NCI-H2171 (cell line): ENCODE measurements around the gene STX8.
"Not testable (repeated sequence)": the region's sequence is repeated elsewhere in the genome, so short reads cannot be mapped to it uniquely, and the experiment has no call there.

Experiments used
- DNase-seq: peaks from one replicate; lab custom pipeline; 2025; lab: John Stamatoyannopoulos, UW

The STX8 gene

GRCh38 chr17:9261081-9262012 lies 314.3 kb downstream of the STX8 start:
- DNase-seq = no peak

- DNase-seq = no peak
These were observed 316.2 kb downstream of the STX8 start for GRCh38 chr17:9259419-9259818.

DNA sequence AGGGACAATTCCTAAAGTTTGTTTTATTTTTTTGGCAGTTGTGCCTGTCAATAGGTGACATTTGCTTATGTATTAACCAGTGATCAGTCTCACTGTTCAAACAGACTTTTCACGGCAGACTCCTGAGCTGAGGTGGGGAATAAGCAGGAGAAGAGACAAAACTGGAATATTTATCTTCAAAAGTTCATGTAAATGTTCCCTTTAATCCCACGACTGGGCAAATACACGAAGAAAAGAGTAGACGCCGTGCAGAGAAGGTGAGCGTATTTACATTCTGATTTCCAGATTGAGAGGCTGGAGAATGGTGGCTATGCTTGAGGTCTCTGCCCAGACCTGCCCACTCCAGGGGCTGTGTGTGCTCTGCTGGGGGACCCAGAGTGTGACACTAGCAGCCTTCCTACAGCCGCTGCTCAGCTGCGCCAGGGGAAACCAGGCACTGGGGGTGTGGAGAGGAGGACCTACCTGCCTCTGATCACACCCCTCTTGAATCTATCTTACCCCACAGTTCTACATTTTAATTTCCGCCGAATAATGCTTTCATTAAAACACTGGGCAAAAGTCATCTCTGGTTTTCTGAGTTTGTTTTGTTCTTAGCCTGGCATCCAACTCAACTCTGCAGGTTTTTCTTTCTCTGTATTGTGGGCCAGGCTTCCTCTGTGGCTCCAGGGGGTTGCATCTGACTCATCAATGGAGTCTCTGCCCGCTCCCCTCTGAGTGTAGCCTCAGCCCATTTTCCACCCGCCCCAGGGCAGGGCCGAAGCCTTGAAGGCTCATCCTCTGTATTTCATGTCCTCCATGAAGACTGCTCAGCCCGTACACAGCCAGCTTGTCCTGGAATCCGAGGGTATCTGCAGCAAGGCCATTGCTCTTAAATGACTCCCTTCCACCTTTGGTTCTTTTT lies 317.3 kb downstream of the STX8 start:
- no peak for DNase-seq

GRCh38 chr17:9257630-9257965 lies 318.0 kb downstream of the STX8 start:
- DNase-seq = not testable (repeated sequence)

DNA sequence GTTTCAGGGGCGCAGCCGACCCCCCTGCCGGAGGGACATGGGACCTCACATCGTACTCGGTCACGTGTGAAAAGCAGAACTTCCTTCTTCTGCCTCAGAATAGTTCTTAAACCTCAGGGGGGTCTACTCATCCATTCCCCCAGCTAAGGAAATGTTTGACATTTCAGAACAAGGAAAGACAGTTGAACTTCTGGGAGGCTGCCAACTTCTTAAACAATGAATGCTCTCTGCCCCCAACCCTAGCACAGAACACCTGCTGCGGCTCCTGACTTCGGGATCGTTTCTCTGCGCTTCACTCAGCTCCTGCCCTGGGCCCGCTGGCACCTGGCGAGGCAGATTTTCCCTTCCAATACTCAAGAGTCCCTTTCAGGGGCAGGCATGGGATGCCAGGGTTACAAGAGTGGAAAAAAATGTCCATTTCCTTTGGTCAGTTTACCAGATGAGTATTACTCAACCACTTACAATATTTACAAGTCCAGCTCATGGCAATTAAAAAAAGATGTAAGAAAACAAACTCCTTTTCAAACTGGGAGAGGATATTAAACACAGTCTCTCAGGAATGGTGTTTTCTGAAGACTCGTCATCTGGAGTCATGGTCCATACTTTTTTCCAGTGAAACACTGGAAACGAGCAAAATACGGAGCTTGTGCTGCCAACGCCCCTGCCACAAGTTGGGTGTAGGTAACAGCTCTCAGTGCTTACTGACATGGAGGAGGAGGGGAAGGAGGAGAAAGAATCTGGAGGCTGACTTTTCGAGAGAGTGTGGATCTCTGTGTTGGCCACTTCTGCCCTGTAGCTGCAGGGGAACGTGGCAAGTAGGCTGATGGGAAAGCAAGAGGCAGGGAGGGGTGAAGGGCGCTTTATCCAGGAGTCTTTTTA lies 318.6 kb downstream of the STX8 start:
- no peak for DNase-seq

DNA sequence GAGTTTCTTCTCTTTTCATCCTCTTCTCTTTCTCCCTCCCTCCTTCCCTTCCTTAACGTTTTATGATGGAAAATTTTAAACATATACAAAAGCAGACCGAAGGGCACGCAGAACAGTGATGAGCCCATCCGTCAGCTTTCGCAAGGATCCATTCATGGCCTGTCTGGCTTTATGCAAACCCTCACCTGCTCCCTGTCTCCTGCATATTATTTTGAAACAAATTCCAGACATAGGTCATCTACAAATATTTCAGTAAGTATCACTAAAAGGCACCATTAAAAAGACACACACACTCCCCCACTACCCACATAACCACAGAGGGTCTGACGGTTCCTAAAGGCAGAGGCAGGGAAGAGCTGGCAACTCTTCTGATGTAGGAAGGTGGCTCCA lies 319.3 kb downstream of the STX8 start:
- no peak for DNase-seq

DNA sequence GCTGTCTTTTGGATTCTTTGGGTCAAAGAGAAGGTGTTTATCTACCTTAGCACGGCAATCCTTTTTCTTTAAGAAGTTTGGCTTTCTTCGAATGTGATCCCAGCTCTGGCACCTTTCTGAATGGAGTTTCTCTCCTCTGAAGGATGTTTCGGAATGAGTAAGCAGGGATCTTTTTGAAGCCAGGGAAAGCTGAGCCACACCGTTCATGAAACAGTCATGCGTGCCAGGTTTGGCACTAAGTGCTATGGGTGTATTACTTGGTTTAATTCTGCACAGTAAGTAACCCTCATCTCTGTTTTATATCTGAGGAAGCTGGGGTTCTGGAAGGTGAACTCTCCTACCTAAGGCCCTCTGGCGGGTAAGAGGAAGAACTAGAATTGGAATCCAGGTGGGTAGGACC lies 319.8 kb downstream of the STX8 start:
- no peak for DNase-seq

DNA sequence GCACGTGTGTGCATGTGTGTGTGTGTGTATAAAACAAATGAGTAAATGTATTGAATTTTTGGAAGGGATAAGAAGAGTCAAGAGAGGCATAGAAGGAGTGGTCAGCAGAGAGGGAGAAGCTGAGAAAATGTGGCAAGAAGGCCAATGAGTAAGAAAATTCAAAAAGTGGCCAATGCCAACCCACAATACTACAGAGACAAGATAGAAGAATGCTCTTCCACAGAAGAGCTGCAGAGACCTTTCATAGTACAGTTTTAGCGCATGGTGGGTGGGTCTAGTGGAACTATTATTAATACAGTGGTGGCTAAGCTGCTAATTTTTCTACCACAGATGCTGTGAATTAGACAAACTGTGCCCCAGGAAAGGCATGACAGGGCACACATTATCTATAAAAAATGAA lies 320.8 kb downstream of the STX8 start:
- no peak for DNase-seq

GRCh38 chr17:9253308-9253707 lies 322.3 kb downstream of the STX8 start:
- no peak for DNase-seq

- no peak for DNase-seq
These were observed 324.3 kb downstream of the STX8 start for GRCh38 chr17:9251273-9251672.

DNA sequence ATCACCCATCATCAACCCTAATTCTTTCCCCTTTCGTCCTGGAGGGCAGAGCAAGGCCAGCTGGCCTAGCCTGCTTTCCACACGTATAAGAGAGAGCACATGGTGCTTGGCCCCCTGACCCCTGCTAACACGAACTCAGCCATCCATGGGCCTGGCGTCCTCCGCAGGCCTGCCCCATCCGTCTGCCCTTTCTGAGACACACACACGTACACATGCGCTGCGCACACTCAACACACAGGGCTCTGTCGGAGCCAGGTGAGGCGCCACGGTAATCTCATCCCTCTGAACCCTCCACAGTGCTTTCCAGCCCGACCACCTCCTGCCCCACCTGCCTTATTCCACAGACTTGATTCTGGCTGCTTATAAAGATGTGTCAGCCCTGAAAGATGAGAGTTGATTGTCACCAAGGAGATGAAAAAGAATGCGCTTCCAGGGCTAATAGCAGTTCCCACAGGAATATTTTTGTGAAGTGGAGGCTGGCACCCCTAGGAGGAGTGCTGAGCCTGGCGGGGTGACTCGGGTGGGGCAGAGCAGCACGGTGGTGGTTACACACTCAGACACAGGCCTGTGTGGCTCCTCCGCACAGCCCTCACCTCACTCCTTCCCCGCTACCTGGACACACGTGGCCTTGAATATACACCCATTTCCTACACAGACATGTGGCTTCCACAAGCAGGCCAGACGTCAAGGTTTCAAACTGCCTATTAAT lies 326.2 kb downstream of the STX8 start:
- no peak for DNase-seq

DNA sequence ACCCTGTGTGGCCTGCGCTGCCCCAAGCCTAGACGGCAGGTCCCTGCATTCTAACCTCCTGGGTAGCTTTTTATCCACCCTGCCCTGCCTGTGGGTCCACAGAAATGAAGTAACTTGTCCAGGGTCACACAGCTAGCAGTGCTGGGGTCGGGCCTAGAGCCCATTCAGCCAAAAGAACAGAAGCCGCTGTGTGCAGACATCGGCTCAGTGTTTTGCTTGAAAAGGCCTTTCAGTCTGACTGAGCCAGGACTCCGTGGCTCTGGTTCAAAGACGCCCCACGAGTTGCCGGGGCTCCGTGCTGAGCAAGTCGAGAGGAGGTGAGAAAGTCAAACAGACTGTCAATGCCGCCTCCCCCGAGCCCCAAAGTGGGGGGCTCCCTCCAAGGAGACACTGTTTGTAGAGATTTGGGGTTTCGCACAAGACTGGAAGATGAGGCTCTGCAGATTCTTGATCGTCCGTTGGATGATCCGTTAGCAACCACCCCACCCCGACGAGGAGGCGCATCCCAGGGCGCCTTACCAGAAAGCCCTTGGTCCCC lies 328.1 kb downstream of the STX8 start:
- no peak for DNase-seq

DNA sequence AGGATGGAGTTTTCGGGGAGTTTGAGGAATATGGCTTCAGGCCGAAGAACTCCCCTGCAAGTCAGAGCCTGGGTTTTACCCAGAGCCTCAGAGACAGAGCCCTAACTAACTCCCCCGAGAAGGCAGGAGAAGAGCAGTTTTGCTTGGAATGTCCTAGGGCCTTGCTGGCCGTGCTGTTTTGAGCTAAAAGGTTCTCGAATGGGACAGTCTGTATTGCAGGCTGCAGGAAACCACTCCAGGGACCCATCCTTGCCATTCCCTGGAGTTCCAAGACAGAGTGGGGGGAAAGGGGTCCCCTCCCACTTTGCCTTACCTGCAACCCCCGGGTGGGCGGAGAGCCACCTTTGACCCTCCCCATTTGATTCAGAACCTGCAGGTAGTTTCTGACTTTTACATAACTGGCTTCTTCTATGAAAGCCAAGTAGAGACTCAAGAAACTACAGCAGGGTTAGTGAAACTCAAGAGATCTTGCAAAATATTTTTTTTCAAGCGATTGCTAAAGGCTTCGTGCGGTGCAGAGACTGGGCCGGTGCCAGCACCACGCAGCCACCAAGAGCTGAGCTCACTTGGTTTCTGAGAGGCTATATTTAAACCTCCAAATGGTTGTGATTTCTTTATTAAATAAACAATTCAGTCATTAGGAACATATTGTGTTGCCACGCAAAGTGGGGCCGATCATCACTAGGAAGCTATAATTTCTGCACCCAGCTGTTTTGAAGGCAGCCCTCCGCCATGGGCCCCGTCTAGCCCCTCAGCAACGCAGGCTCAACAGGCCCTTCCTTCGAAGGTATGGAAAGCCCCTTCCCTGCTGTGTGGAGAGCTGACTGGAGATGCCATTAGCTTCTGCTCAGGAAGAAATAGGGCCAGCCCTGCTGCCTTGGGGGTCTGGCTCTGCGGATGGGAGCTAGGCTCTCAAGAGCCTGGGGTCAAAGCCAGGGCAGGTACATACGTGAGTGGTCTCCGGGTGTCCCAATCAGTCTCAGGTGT lies 331.3 kb downstream of the STX8 start:
- no peak for DNase-seq

DNA sequence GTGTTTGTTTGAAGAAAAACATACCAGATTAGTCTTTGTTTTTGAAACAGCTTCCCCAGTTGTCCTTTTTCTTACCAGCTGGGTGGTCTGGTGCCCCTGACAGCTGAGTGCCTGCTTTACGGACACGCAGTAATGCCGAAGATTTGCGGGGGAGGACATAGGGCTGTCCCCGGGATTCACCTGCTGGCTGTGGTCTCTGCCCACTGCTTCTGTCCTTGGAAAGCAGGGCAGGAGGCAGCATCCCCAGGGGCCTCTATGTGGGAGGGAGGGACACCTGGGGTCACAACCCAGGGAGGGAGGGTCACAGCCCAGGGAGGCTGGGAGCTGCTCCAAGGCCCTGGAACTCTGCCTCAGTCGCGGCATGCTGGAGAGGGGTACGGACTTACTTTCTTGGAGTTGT lies 332.6 kb downstream of the STX8 start:
- no peak for DNase-seq

DNA sequence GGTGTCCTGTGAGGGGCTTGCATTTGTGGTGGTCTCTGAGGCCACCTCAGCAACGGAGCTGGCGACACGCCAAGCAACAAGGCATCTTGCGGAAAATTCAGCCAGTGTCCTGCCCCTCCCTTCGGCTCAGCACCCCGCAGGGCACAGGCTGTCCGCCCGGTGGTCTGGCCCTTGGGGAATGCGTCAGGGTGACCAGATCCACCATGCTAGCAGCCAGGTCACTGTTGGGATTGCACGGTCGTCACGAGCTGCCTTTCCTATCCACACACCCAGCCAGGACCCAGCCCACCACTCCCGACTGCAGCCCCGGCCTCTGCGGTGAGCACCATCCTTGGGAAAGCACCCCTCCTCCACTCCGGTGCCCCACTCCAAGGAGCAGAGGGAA lies 333.1 kb downstream of the STX8 start:
- DNase-seq = no peak

DNA sequence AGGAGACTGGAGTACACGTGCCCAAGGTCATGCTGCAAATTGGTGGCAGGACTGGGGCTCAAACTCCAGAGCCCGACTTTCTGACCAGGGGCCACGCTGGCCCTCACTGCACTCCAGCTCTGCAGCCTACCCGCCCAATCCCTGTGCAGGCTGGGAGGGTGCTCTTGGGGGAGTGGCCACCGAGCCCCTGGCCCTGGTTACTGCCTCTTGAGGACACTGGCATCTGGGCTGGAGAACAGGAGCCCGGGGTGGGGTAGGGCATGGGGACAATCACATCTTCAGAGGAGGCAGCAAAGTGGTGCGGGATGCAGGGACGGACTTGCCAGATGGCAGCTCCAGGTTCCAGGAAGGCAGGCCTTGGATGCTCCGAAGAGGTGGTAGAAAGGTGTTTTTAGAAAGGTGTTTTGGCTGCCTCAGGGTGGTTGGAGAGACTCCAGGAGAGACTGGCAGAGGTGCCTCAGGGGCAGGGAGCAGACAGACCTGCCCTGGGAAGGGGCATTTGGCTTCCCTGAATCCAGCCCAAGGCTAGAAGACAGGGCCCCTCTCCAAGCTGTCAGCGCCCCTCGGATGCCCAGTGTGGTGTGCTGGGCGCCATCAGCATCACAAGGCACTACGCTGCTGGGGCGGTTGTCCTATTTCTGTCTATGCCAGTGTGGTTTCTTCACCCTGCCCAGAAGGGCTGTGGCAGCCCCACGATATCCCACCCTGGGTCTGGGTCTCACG lies 333.7 kb downstream of the STX8 start:
- no peak for DNase-seq

DNA sequence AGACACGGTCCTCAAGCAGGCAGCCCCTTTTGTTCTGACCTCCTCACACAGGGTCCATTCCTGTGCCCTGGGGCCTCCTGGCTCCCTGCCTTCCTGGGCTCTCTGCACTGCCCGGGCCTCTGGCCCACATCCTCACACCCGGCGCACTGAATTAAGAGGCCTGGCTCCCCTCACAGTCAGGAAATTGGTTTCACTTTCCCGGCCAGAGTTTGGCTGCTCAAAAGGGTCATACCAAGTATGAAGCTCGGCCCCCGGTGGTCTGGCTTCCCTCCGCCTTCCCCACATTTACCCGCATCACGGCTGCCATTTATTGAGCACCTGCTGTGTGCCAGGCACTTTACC lies 334.3 kb downstream of the STX8 start:
- DNase-seq = no peak

- DNase-seq = no peak
These were observed 334.8 kb downstream of the STX8 start for GRCh38 chr17:9240659-9241370.
